ENCODE results near the gene SLBP.
A peak's percentile ranks its signal among the peaks of the same experiment; 100 is the strongest.

The SLBP gene

GRCh38 chr4:1712216-1713002, at the start of gene SLBP:
TSS of gene SLBP (minus strand) at chr4:1712319. CDS start at chr4:1712188, 131 bp downstream.
- DNase-seq (ENCODE audit: low spot score), result peak; percentile 83

- no peak for DNase-seq (ENCODE audit: low spot score)
Observed at GRCh38 chr4:1761130-1761689, 49.1 kb upstream of the SLBP start.

GRCh38 chr4:1760521-1761071, 48.5 kb upstream of the SLBP start:
- DNase-seq (ENCODE audit: low spot score), result no peak

GRCh38 chr4:1759818-1760223, 47.7 kb upstream of the SLBP start:
- no peak for DNase-seq (ENCODE audit: low spot score)

- DNase-seq (ENCODE audit: low spot score), result no peak
Observed at GRCh38 chr4:1759170-1759817, 47.2 kb upstream of the SLBP start.

- no peak for DNase-seq (ENCODE audit: low spot score)
Observed at GRCh38 chr4:1758306-1759121, 46.4 kb upstream of the SLBP start.

- DNase-seq (ENCODE audit: low spot score), result no peak
Observed at GRCh38 chr4:1757836-1758235, 45.7 kb upstream of the SLBP start.

GRCh38 chr4:1756893-1757779, 45.0 kb upstream of the SLBP start:
- DNase-seq (ENCODE audit: low spot score), result no peak

GRCh38 chr4:1756079-1756478, 44.0 kb upstream of the SLBP start:
- no peak for DNase-seq (ENCODE audit: low spot score)

GRCh38 chr4:1755297-1755696, 43.2 kb upstream of the SLBP start:
- DNase-seq (ENCODE audit: low spot score), result no peak

GRCh38 chr4:1754336-1754735, 42.2 kb upstream of the SLBP start:
- DNase-seq (ENCODE audit: low spot score), result no peak

GRCh38 chr4:1753697-1754311, 41.7 kb upstream of the SLBP start:
- DNase-seq (ENCODE audit: low spot score), result no peak

GRCh38 chr4:1753294-1753696, 41.2 kb upstream of the SLBP start:
- DNase-seq (ENCODE audit: low spot score), result no peak

GRCh38 chr4:1752284-1753041, 40.3 kb upstream of the SLBP start:
- no peak for DNase-seq (ENCODE audit: low spot score)

- no peak for DNase-seq (ENCODE audit: low spot score)
Observed at GRCh38 chr4:1751919-1752283, 39.8 kb upstream of the SLBP start.

- DNase-seq (ENCODE audit: low spot score), result no peak
Observed at GRCh38 chr4:1751155-1751918, 39.2 kb upstream of the SLBP start.

- no peak for DNase-seq (ENCODE audit: low spot score)
Observed at GRCh38 chr4:1750381-1751154, 38.4 kb upstream of the SLBP start.

- DNase-seq (ENCODE audit: low spot score), result no peak
Observed at GRCh38 chr4:1749826-1750225, 37.7 kb upstream of the SLBP start.
